ENCODE measurements around the gene SHISA8.
"Not testable (repeated sequence)": the region's sequence is repeated elsewhere in the genome, so short reads cannot be mapped to it uniquely, and the experiment has no call there.

Gene SHISA8

GRCh38 chr22:41915035-41915785 is at the start of gene SHISA8:
SHISA8 (minus strand) TSS chr22:41915074; CDS start chr22:41914667, 407 bp downstream.
- no peak for DNase-seq

- no peak for DNase-seq
Measured at GRCh38 chr22:41964112-41964491, 49.2 kb upstream of the SHISA8 start.

- no peak for DNase-seq
Measured at GRCh38 chr22:41963453-41964111, 48.7 kb upstream of the SHISA8 start.

GRCh38 chr22:41957941-41958556 is 43.2 kb upstream of the SHISA8 start:
- no peak for DNase-seq

- DNase-seq, result no peak
Measured at GRCh38 chr22:41952713-41953112, 37.8 kb upstream of the SHISA8 start.

- no peak for DNase-seq
Measured at GRCh38 chr22:41951898-41952474, 37.1 kb upstream of the SHISA8 start, which contains the start of gene SMIM45. SMIM45 (plus strand) TSS chr22:41952150.

GRCh38 chr22:41949297-41949965 is 34.6 kb upstream of the SHISA8 start:
- DNase-seq, result no peak

GRCh38 chr22:41948928-41949296 is 34.0 kb upstream of the SHISA8 start:
- not testable (repeated sequence) for DNase-seq

- no peak for DNase-seq
Measured at GRCh38 chr22:41948142-41948541, 33.3 kb upstream of the SHISA8 start.

GRCh38 chr22:41947424-41948080 is 32.7 kb upstream of the SHISA8 start:
- DNase-seq, result no peak

- DNase-seq, result peak; percentile 95
Measured at GRCh38 chr22:41946629-41947423, 32.0 kb upstream of the SHISA8 start, which contains the start of gene CENPM. CENPM (minus strand) TSS chr22:41947152; CDS start chr22:41947076, 76 bp downstream.

GRCh38 chr22:41943661-41944209 is 28.9 kb upstream of the SHISA8 start:
- no peak for DNase-seq

- DNase-seq, result peak; percentile 21
Measured at GRCh38 chr22:41940832-41941765, 26.2 kb upstream of the SHISA8 start.

- DNase-seq, result no peak
Measured at GRCh38 chr22:41939981-41940831, 25.3 kb upstream of the SHISA8 start.

GRCh38 chr22:41936894-41937169 is 22.0 kb upstream of the SHISA8 start:
- DNase-seq, result no peak

- DNase-seq, result no peak
Measured at GRCh38 chr22:41935509-41935908, 20.6 kb upstream of the SHISA8 start.

- no peak for DNase-seq
Measured at GRCh38 chr22:41935015-41935351, 20.1 kb upstream of the SHISA8 start.

GRCh38 chr22:41934284-41935014 is 19.6 kb upstream of the SHISA8 start:
- no peak for DNase-seq
